CD4-positive, alpha-beta T cell (primary cell): ENCODE measurements around the gene CES1. TPM values are rescaled to one million over a fixed set of nuclear protein-coding genes. Genes with fewer than 3 reads are reported as not detected.
"Not testable (repeated sequence)": the region's sequence is repeated elsewhere in the genome, so short reads cannot be mapped to it uniquely, and the experiment has no call there.

ENCODE experiments used
- ATAC-seq: fragments of 200-7000 bp; cut with Tn5 transposase; one replicate; pipeline ENCODE4 v1.10.0; 2022; ENCODE audit warnings: mild to moderate bottlenecking; ENCODE audit not compliant: poor library complexity
- CTCF ChIA-PET: fragments of 350-600 bp; sonication (Branson Sonifier 250); formaldehyde crosslinking; loops from one replicate; lab custom pipeline; 2021; ENCODE audit warnings: antibody characterized with exemption, inconsistent platforms; lab: Charles Lee
- POLR2A ChIA-PET: fragments of 350-600 bp; sonication (Branson Sonifier 250); formaldehyde crosslinking; loops from one replicate; lab custom pipeline; 2021; ENCODE audit warnings: antibody characterized with exemption, inconsistent platforms; lab: Charles Lee
- DNase-seq, 14 experiments: peaks; one replicate each; pipeline ENCODE4 v3.0.0-alpha.2; 2013 to 2020; ENCODE audit warnings: mixed read lengths in 2 of 14
- H3K27ac ChIP-seq, 2 donors: one replicate each; pipeline versions ENCODE4 v1.5.1 to v1.7.0; 2013; ENCODE audit warnings: low read length in 2 of 2, low read depth in 1 of 2, mild to moderate bottlenecking in 1 of 2
- H3K27me3 ChIP-seq, 2 experiments: 1 replicate in 1 of 2; 2 replicates in 1 of 2; pipeline versions ENCODE4 v1.6.1 to v1.7.0; 2013; ENCODE audit warnings: low read length in 2 of 2, control low read depth in 1 of 2, mild to moderate bottlenecking in 1 of 2, moderate library complexity in 1 of 2; ENCODE audit not compliant: insufficient read depth in 2 of 2, control insufficient read depth in 1 of 2
- H3K36me3 ChIP-seq: one replicate; pipeline ENCODE4 v1.6.1; 2013; ENCODE audit warnings: low read length, control low read depth; ENCODE audit not compliant: insufficient read depth
- H3K4me1 ChIP-seq: one replicate; pipeline ENCODE4 v1.6.1; 2013; ENCODE audit warnings: low read length, control low read depth; ENCODE audit not compliant: insufficient read depth
- H3K4me3 ChIP-seq: one replicate; pipeline ENCODE4 v1.5.1; 2013; ENCODE audit warnings: mild to moderate bottlenecking, low read length, moderate library complexity
- H3K9me3 ChIP-seq, 2 experiments: 1 replicate in 1 of 2; 2 replicates in 1 of 2; pipeline versions ENCODE4 v1.6.1 to v1.7.0; 2013; ENCODE audit warnings: low read length in 2 of 2, mild to moderate bottlenecking in 2 of 2, control low read depth in 1 of 2, moderate library complexity in 1 of 2; ENCODE audit not compliant: control insufficient read depth in 1 of 2, insufficient read depth in 1 of 2
- H3K27ac Mint-ChIP-seq: one replicate; pipeline ENCODE4 v1.8.0; 2020; ENCODE audit warnings: mixed read lengths
- H3K27me3 Mint-ChIP-seq: one replicate; pipeline ENCODE4 v1.8.0; 2021; ENCODE audit warnings: mixed read lengths
- H3K36me3 Mint-ChIP-seq: one replicate; pipeline ENCODE4 v1.8.0; 2021; ENCODE audit warnings: low read depth, mixed read lengths
- H3K4me1 Mint-ChIP-seq: one replicate; pipeline ENCODE4 v1.8.0; 2021; ENCODE audit warnings: low read depth, mixed read lengths
- H3K4me3 Mint-ChIP-seq: one replicate; pipeline ENCODE4 v1.8.0; 2020; ENCODE audit warnings: mild to moderate bottlenecking, mixed read lengths
- H3K9me3 Mint-ChIP-seq: one replicate; pipeline ENCODE4 v1.8.0; 2020; ENCODE audit warnings: mixed read lengths
- intact Hi-C, 2 experiments: fragments of 100-400 bp; cut with DNase I in 1 of 2; cut with micrococcal nuclease in 1 of 2; formaldehyde crosslinking; loops; one replicate each; pipeline versions ENCODE4 v1.15.1 to v1.9.0; 2023 to 2025; cut with DNase I, micrococcal nuclease
- total RNA-seq, 174 experiments: library from RNA in 2 of 174; stranded (reverse) in 2 of 174; gene quantifications; one replicate each; pipeline ENCODE4 v1.2.3 and lab custom pipeline; 2021 to 2026

CES1 gene
- total RNA-seq, 2 experiments from 2014 or later = 0.22 to 0.81 TPM

DNA sequence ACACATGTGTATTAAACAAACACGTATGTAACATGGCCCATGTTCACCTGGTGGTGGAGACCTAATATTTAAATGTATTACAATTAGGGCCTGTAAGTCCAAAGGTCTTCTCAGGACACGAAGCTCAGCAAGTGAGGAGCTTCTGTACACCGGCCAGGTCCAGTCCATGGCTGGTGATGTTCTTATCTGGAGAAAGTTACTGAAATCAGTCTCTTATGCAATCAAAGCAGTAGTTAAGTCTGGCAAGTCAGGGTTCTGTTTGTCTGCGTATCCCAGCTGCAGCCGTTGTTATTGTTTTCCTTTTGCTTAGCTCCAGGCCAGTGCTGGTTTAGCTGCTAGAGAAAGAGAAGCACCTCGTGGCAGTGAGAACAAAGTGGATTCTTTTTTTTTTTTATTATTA lies 41.4 kb downstream of the CES1 start:
- H3K9me3 Mint-ChIP-seq, intact Hi-C loops, H3K4me3 ChIP-seq, H3K27me3 ChIP-seq, H3K27ac ChIP-seq, H3K9me3 ChIP-seq, H3K27ac Mint-ChIP-seq, ATAC-seq, H3K27me3 Mint-ChIP-seq, H3K4me1 ChIP-seq, H3K4me1 Mint-ChIP-seq, CTCF ChIA-PET, POLR2A ChIA-PET, H3K4me3 Mint-ChIP-seq, DNase-seq, H3K36me3 Mint-ChIP-seq, H3K36me3 ChIP-seq: not testable (repeated sequence)

DNA sequence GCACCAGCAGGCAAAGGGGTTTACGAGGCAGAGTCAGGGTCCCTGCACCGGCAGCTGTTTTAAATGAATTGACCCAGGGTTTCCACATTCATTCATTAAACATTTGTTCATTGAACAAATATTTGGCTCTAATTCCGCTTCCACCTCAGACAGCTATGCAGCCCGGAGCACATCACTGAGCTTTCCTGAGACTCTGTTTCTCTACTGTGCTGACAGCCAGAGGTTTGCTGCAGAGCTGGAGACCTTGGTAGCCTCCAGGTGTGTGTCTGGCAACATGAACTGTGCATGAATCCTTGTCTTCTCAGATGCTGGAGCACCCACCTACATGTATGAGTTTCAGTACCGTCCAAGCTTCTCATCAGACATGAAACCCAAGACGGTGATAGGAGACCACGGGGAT lies 42.7 kb downstream of the CES1 start:
- H3K4me1 Mint-ChIP-seq, H3K27ac Mint-ChIP-seq, H3K27me3 ChIP-seq, POLR2A ChIA-PET, H3K4me3 ChIP-seq, H3K36me3 ChIP-seq, H3K4me3 Mint-ChIP-seq, intact Hi-C loops, H3K9me3 ChIP-seq, H3K36me3 Mint-ChIP-seq, H3K27ac ChIP-seq, DNase-seq, H3K9me3 Mint-ChIP-seq, H3K4me1 ChIP-seq, H3K27me3 Mint-ChIP-seq, CTCF ChIA-PET, ATAC-seq: not testable (repeated sequence)

DNA sequence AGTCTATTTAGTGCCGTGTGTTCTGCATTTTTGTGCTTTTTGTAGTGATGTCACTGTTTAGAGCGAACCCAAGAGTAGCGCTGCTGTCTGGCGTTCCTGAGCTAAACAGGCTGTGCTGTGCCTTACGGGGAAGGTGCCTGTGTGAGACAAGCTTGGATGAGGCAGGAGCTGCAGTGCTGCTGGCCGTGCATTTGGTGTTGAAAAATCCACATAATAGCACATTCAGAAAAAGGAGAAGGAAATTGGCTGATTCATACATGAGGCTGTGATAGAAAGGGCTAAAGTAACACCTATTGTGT lies 50.2 kb downstream of the CES1 start:
- H3K4me1 ChIP-seq, H3K27me3 ChIP-seq, CTCF ChIA-PET, intact Hi-C loops, H3K27ac Mint-ChIP-seq, DNase-seq, H3K4me1 Mint-ChIP-seq, H3K9me3 Mint-ChIP-seq, POLR2A ChIA-PET, H3K36me3 ChIP-seq, H3K4me3 Mint-ChIP-seq, ATAC-seq, H3K27ac ChIP-seq, H3K9me3 ChIP-seq, H3K4me3 ChIP-seq, H3K36me3 Mint-ChIP-seq: not testable (repeated sequence)
- H3K27me3 Mint-ChIP-seq = peaks cover 18% of the 10 kb centered on the region

DNA sequence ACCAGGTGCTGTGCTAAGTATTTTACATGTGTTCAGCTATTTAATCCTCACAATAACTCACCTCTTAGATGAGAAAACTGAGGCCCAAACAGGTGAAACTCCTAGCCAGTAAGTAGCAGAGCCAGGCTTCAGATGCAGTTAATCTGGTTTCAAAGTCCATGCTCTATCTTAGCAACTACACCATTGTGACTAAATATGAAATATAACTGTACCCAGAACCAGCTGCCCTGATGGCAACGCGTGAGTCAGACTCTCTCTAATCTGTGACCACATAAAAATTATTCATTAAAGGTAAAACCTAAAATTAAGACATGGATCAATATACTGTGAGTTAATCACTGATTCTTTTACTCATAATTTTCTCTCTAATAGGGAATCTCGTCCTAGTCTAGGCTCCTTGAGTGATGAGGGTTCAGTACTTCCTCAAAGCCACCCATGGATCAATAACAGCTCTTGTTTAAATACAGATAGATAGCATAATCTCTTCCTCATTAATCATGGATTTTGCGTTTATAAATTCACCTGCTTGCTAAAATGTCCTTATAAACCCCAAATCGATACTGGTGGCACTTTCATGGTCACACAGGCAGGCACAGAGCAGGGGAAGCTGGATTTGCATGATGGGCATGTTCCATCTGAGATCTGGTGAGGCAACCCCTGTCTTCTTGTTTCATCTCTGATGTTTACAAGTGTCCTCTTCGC lies 50.7 kb downstream of the CES1 start:
- peaks cover 18% of the 10 kb centered on the region for H3K27me3 Mint-ChIP-seq
- H3K9me3 Mint-ChIP-seq, CTCF ChIA-PET, H3K4me3 Mint-ChIP-seq, H3K4me1 Mint-ChIP-seq, H3K9me3 ChIP-seq, DNase-seq, H3K27ac ChIP-seq, ATAC-seq, H3K27ac Mint-ChIP-seq, H3K4me1 ChIP-seq, H3K36me3 ChIP-seq, intact Hi-C loops, H3K4me3 ChIP-seq, H3K36me3 Mint-ChIP-seq, H3K27me3 ChIP-seq, POLR2A ChIA-PET: not testable (repeated sequence)

DNA sequence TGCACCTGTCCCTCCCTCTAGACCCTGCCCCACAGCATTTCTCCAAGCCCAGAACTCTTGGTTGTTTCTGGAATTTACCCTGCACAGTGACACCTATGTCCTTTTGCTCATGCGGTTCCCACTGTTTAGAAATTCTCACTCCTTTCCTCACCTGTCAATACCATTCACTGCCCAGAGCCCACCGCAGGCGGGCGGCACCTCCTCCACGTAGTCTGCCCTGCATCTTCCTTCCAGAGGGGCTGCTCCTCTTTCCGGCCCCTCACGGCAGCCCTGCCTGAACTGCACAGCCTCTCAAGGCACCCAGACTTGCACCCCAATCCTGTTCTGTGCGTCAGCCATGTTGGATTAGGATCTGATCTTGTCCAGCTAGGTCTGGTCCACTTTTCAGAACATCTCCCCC lies 51.4 kb downstream of the CES1 start:
- ATAC-seq, POLR2A ChIA-PET, CTCF ChIA-PET, DNase-seq, intact Hi-C loops, H3K4me3 ChIP-seq, H3K9me3 Mint-ChIP-seq, H3K4me3 Mint-ChIP-seq, H3K36me3 Mint-ChIP-seq, H3K4me1 ChIP-seq, H3K36me3 ChIP-seq, H3K4me1 Mint-ChIP-seq, H3K27ac ChIP-seq, H3K27me3 ChIP-seq, H3K27ac Mint-ChIP-seq, H3K9me3 ChIP-seq: not testable (repeated sequence)
- H3K27me3 Mint-ChIP-seq = peaks cover 21% of the 10 kb centered on the region

DNA sequence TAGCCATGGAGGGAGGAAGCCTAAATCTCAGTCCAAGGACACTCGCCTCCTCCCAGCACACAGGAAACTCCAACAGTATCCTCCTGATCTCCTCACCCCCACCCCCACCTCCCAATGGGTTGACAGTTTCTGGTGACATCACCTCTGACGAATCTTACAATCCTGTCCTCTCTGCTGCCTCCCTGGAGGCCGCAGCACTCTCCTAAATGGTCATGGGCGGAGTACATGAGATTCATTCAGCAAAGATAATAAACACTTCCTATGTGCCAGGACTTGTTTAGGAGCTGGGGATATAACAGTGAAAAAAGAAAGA lies 52.8 kb downstream of the CES1 start:
- H3K4me3 ChIP-seq, H3K4me1 Mint-ChIP-seq, H3K4me3 Mint-ChIP-seq, H3K36me3 Mint-ChIP-seq, POLR2A ChIA-PET, H3K27ac ChIP-seq, CTCF ChIA-PET, H3K9me3 ChIP-seq, DNase-seq, H3K36me3 ChIP-seq, ATAC-seq, H3K9me3 Mint-ChIP-seq, intact Hi-C loops, H3K27ac Mint-ChIP-seq, H3K4me1 ChIP-seq, H3K27me3 ChIP-seq: not testable (repeated sequence)
- H3K27me3 Mint-ChIP-seq = peaks cover 24% of the 10 kb centered on the region
